GM19395 (cell line): ENCODE measurements around the gene WFDC11.
"Not testable (repeated sequence)": the region's sequence is repeated elsewhere in the genome, so short reads cannot be mapped to it uniquely, and the experiment has no call there.

ENCODE experiments used
- ATAC-seq: cut with Tn5 transposase; IDR thresholded peaks from one replicate; pipeline ENCODE4 v1.9.1; 2021; ENCODE audit warnings: mild to moderate bottlenecking, moderate library complexity; ENCODE audit not compliant: unreplicated experiment

WFDC11 gene

GRCh38 chr20:45670139-45670538 is at the start of gene WFDC11:
WFDC11 (minus strand) TSS chr20:45670239; CDS start chr20:45650600, 19,639 bp downstream.
- ATAC-seq = no peak

DNA sequence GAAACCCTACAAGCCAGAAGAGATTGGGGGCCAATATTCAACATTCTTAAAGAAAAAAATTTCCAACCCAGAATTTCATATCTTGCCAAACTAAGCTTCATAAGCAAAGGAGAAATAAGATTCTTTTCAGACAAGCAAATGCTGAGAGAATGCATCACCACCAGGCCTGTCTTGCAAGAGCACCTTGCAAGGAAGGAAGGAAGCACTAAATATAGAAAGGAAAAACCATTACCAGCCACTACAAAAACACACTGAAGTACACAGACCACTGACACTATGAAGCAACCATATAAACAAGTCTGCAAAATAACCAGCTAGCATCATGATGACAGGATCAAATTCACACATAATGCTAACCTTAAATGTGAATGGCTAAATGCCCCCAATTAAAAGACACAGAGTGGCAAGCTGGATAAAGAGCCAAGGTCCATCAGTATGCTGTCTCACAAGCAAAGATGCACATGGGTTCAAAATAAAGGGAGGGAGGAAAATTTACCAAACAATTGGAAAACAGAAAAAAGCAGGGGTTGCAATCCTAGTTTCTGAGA is 46.2 kb upstream of the WFDC11 start:
- ATAC-seq = not testable (repeated sequence)

- no peak for ATAC-seq
Measured at GRCh38 chr20:45704969-45705637, 35.1 kb upstream of the WFDC11 start, which contains the start of gene WFDC10B. WFDC10B (minus strand) TSS chr20:45705019; CDS start chr20:45685992, 19,027 bp downstream.

DNA sequence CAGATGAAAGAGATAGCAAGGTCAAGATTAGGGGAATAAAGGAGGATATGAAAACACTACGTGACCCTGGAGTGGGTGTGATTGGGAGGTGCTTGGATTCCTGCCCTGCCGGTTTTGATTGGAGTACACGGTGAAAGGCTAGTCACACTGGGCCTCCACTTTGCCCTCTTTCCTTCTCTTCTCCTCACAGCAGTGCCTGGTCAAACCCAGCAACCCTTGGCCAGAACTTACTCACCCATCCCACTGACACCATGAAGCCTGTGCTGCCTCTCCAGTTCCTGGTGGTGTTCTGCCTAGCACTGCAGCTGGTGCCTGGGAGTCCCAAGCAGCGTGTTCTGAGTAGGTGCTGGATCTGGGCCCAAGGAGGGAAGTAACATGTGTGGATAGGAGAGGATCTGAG is 31.8 kb upstream of the WFDC11 start, which contains the start of gene WFDC13:
Gene WFDC13, plus strand, starts transcription at position 166 of the 400 bp plus-strand sequence. Its CDS starts 86 bp downstream, at position 252.
- no peak for ATAC-seq

GRCh38 chr20:45701104-45701503 is 31.1 kb upstream of the WFDC11 start:
- ATAC-seq = no peak

- ATAC-seq = no peak
Measured at GRCh38 chr20:45695496-45695895, 25.5 kb upstream of the WFDC11 start.

GRCh38 chr20:45693346-45693745 is 23.3 kb upstream of the WFDC11 start:
- not testable (repeated sequence) for ATAC-seq

GRCh38 chr20:45685896-45686295 is 15.9 kb upstream of the WFDC11 start:
- no peak for ATAC-seq

- ATAC-seq = no peak
Measured at GRCh38 chr20:45679650-45680049, 9.6 kb upstream of the WFDC11 start.

DNA sequence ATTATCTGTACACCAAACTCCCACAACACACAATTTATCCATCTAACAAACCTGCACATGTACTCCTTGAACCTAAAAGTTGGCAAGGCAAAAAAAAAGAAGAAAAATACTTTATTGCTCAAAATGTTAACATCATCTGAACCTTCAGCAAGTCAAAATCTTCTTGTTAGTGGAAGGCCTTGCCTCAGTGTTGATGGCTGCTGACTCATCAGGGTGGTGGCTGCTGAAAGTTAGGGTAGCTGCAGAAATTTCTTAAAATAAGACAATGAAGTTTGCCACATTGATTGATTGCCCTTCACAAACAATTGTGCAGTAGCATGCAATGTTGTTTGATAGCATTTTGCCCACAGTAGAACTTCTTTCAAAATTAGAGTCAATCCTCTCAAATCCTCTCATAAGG is 2.7 kb upstream of the WFDC11 start:
- ATAC-seq = no peak

GRCh38 chr20:45657038-45657437 is 13.0 kb downstream of the WFDC11 start:
- ATAC-seq = not testable (repeated sequence)

GRCh38 chr20:45651726-45652125 is 18.3 kb downstream of the WFDC11 start:
- not testable (repeated sequence) for ATAC-seq

- ATAC-seq = no peak
Measured at GRCh38 chr20:45649312-45649863, 20.7 kb downstream of the WFDC11 start.

DNA sequence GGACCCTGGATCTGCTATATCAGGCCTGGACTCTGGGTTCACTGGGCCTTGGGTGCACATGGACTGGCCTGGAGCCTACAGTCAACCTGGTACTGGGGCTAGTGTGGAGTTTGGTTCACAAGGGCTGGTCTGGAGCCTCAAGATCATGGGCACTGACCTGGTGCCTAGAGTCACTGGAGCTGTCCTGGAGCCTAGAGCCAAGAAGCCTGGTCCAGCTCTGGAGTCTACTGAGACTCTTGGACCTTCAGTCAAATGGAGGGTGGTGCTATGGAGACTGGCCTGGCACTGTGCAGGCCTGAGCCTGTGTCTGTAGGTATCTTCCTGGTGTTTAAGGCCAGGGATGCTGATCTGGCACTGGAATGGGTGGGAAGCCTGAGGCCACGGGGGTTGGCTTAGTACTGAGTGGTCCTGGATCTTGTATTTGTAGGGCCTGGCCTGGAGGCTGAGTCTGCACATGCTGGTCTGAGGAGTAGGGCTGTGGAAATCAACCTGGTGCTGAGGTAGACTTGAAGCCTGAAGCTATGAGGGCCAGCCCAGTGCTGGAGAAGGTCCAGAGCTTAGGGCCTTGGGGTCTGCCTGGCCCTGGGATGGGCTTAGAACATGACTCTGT is 22.5 kb downstream of the WFDC11 start:
- ATAC-seq = no peak

DNA sequence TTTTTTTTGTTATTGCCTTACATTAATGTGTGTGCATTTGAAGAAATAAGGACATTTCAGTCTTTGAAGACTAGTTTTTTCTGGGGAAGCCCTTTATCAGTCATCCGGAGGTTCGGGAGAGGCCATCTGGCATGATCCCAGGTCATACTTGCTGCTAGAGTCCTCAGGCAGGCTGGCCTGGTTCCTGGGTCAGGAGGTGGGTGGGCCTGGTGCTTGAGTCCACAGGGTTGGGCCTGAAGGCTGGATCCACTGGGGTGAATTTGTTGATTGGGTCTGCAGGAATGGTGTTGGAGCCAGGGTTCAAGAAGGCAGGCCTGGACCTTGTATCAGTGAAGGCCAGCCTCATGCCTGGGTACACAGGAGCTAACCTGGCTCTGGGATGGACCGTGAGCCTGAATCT is 23.2 kb downstream of the WFDC11 start:
- ATAC-seq = no peak

DNA sequence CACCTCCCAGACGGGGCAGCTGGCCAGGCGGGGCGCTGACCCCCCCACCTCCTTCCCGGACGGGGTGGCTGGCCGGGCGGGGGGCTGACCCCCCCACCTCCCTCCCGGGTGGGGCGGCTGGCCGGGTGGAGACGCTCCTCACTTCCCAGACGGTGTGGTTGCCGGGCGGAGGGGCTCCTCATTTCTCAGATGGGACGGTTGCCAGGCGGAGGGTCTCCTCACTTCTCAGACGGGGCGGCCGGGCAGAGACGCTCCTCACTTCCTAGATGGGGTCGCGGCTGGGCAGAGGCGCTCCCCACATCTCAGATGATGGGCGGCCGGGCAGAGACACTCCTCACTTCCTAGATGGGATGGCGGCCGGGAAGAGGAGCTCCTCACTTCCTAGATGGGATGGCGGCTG is 24.2 kb downstream of the WFDC11 start:
- ATAC-seq = not testable (repeated sequence)

DNA sequence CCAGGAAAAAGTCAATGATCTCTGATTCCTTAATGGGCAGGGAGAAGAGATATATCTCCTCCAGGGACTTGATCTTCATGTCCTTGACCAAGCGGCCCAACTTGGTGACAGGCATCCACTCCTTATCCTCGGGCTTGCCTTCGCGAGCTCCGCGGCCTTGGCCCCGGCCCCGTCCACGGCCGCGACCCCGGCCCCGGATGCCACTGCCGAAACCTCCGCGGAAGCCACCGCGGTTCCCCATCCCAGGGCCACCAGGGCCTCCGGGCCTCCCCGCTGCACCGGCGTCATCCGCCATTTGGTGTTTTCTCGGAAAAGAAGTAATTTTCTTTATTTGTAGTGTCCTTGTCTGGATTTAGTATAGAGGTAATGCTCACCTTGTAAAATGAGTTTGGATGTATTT is 29.0 kb downstream of the WFDC11 start:
- ATAC-seq = not testable (repeated sequence)

- no peak for ATAC-seq
Measured at GRCh38 chr20:45639687-45640086, 30.4 kb downstream of the WFDC11 start.

DNA sequence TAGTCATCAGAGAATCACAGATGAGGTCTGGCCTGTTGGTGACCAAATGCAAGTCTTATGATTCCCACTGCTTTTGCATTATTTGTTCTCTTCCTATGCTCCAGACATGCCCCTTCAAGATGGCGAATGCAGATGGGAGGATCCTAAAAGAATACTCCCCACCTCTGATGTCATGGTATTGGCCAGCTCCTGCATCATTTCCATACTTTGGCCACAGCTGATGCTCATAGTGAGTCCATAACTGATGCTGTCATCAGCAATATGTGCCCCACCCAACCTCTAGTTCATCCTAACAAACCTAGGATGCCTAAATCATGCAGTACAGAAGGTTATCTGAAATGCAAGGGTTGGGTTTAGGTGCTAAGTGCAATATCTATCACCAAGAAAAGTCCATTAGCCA is 33.5 kb downstream of the WFDC11 start:
- ATAC-seq = no peak

- no peak for ATAC-seq
Measured at GRCh38 chr20:45631184-45631583, 38.9 kb downstream of the WFDC11 start, which contains the start of gene WFDC9. WFDC9 (minus strand) TSS chr20:45631284; CDS start chr20:45610181, 21,103 bp downstream.

GRCh38 chr20:45630371-45630770 is 39.7 kb downstream of the WFDC11 start:
- ATAC-seq = no peak
